Activated T-cell treated with anti-CD3 and anti-CD28 coated beads for 48 hours (primary cell): ENCODE measurements around the gene F13A1.

Source experiments
- DNase-seq: peaks from one replicate; pipeline ENCODE4 v3.0.0-alpha.2; 2020; ENCODE audit warnings: low read depth

F13A1 gene

DNA sequence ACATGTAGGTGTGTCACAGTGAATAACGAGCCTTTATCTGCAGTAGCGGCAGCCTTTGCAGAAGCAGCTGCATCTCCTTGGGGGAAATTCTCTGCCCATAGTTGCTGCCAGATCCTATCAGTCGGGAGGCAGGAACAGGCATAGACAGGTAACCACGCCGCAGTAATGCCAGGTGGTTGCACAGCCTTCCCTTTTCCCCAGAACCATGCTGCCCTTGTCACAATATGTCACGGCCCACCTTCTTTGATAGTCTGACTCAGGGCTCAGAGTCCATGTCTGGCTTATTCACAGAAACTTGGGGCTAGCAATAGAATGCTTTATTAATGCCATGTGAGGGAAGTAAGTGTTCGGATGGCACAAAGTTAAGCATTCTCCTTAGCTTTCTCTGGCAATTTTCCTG, 76.6 kb downstream of the F13A1 start:
- DNase-seq, result no peak

DNA sequence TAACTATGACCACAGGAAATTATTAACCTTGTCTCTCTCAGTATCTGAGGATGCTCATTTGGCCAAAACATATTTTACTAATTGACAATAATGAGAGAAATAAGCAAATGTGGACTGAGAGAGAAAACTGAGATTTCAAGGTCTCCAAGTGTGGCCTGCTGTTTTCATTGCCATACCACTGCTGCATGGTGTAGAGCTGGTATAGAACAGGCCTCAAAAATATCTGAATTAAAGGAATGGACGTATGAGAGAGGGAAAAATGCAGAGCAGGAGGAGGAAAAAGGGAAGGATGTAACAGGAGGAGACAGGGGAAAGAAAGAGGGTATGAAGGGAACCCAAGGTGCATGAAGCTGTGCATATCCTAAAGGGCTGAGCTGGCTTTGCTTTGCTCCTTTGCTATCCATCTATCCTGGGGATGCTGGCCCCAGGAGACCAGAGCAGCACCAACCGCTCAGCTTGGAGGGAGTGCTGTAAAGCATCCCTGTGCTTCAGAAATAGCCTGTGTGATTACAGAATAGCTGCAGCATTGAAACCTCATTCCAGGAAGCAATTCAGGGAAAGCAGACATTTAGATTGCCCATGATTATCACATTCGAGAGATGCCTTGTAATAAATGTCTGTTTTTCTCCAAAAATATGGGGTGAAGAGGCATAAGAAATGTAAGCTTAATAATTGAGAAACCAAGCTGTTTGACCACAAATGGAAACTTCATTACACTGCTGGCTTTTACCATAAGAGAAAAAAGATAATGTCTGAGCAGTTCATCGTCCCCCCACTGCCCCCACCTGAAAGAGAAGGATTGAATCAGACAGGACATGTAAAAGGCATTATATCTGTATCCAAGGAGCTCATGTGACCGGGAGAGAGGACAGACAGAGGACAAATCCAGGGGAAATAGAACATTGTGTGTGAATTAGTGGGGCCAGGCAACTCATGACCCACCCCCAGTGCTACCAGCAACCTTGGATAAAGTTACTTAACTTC, 80.6 kb downstream of the F13A1 start:
- DNase-seq, result no peak

DNA sequence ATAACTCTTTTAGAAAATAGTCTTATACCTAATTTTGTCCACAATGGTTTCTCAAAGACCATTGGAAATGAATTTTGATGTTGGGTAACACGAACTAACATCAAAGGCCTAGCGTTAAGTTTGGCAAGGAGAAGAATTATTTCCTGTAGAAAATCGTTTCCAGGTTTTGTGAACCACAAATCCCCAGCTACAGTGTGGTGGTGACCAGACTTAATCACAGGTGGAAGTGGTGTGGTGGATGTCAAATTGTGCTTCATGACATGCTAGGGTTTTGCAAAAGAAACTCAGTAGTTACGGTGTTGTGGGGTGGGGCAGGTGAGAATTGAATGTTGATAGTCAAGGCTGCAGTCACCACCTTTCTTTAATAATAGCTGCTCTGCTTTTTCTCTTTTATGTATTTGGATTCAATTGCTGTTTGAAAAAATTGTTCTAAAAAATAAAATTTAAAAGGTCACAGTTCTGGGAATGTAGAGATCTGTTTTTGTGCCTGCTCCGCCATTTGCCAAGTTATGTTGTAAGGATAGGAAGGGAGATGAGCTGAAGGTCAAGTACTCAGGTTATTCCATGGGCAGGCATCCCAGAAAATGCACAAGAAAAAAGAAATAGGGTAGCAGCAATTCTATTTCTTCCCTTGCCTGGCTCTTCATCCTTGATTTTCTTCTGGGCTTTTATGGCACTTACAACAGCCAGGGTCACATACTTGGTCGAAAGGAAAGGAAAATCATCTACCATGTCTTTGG, 83.6 kb downstream of the F13A1 start:
- no peak for DNase-seq

DNA sequence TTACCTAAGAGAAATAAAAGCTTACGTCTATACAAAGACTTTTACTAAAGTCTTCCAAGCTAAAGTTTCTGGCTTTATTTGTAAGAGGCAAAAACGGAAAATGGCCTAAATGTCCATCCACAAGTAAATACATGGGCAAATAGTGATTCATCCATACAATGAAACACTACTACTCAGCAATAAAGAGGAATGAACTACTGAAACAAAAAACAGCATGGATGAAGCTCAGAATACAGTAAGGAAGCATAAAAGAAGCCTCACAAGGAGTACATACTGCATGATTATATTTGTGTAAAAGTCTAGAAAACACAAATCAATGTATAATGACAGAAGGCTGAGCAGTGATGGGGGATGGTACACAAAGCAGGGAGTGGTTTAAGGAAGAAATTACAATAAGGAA, 84.7 kb downstream of the F13A1 start:
- no peak for DNase-seq

DNA sequence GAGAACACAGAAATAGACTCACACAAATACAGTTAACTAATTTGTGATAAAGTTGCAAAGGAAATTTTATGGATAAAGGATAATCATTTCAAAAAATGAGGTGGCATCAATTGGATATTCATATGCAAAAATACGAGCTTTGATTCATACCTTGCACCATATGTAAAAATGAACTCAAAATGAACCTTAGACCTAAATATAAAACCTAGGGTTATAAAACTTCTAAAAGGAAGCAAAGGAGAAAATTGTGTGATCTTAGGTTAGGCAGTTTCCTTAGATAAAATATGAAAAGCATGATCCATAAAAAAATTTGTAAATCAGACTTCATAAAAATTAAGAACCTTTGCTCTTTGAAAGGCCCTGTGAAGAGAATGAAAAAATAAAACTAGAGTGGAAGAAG, 85.5 kb downstream of the F13A1 start:
- DNase-seq, result no peak

DNA sequence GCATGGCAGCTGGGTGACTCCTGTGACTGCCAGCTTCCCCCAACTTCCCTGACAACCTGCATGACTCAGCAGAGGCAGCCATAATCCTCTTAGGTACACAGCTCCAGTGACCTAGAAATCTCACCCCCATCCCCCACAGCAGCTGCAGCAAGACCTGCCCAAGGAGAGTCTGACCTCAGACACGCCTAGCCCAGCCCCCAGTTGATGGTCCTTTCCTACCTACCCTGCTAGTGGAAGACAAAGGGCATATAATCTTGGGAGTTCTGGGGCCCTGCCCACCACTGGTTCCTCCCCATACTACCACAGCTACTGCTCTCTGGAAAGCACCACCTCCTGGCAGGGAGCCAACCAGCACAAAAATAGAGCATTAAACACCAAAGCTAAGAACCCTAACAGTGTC, 90.2 kb downstream of the F13A1 start:
- DNase-seq, result no peak

DNA sequence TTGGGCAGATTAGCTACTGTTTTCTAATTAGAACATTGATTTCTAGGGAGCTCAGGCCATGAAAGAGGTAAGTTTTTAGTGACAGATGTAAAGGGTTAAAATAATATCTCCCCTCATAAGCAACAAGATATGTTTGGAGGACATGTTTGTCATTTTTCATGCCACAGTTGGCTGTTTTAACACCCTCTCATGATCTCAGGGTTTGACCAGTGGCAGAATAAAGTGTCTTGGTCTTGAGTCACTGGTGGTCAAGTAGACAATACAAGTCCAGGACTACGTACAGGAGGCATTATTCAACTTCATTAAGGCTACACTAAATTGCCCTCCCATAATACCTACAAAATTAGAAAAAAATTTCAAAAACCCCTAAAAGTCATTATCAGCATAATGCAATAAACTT, 92.6 kb downstream of the F13A1 start:
- DNase-seq, result no peak

DNA sequence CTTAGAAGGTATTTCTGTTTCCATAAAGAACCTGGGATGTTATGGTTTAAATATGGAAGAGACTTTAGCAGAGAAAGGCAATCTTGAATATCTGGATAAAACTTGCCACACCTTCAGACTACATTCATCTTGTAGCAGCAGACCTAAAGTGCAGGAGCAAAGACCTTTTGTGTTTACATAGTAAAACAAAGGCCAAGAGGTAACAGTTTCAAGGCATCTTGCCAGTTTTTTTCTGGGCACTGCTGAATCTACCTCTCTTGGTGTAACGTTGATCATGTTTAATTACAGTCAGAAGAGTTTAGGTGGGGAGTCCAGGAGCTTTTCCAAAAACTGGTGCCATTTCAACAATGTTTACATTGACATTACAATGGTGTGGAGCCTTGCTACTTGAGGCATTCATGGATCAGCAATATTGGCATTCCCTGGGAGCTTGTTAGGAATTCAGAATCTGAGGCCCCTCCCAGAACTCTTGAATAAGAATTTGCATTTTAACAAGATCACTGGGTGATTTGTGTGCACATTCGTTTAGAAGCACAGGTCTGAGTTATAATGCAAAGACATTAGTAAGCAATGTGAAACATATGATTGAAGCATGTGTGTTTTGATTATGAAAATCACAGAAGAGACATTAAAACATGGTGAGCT, 94.5 kb downstream of the F13A1 start:
- no peak for DNase-seq

DNA sequence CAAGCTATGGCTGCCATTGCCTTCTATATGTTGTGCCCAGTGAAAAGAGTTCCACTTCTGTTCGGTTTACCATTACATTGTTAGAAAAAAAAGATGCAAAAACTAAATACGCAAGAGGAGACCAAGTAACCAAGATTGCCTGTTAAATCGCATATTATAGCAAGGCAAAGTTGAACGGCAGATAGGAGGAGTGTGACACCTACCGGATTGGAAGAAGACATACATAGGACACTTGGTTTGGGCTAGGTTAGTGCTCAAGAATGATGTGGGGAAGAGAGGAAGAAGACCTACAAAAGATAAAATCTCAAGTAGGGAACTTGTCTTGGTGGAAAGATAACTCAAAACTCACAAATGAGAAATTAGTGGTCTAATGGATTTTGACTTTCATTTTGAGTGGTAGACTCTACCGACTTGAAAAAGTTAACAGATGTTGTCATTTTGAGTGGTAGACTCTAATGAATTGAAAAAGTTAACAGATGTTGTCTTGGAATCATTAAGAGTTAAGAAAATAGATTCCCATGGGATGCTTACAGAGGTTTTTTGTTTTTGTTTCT, 95.5 kb downstream of the F13A1 start:
- no peak for DNase-seq

DNA sequence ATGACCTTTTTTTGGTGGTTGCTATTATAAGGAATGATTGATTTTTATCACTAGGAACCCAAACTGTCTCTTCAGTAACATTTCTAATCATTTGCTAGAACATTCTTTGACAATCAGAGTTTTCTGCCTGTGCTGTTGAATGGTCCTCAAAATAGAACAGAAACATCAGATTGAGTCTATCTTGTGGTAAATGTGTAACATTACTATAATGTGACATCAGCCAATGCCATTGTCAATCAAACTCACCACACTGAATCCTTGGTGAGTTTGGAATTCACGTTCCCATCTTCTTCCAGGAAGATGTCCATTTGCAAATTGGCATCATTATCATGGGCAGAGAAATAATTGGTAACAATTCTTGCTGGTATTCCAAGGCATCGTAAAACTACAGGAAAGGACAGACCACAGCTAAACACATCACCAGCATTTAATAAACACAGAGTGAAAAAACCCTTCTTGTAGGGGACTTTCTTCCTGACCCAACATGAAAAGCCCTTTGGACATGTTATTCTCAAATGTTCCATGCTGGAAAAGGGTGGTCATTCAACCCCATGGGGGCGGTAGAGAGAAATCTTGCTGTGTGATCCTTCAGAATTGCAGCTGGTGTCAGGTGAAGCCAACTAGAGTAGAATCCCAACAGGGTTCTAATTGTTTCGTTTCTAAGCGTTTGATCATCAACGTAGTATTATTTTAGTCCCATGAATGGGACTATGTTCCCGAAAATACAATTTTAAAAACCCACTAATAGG, 98.5 kb downstream of the F13A1 start:
- no peak for DNase-seq

DNA sequence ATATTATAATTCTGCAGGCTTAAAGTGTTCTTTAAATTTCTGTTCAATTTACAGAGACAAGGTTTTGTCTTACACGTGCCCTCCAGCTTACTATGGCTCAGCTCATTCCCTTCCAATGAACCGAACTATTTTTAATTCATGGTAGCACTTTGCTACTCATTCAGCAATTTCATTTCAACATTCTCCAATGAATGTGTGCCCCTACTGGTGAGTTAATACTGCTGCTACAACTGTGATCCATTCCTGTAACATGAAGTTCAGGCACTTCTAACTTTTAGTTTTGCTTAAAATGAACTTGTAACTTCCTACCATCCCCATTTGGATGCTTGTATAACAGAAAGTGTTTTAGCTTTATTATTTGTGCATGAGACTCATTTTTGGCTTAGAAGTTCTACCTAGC, 99.7 kb downstream of the F13A1 start:
- DNase-seq, result no peak

DNA sequence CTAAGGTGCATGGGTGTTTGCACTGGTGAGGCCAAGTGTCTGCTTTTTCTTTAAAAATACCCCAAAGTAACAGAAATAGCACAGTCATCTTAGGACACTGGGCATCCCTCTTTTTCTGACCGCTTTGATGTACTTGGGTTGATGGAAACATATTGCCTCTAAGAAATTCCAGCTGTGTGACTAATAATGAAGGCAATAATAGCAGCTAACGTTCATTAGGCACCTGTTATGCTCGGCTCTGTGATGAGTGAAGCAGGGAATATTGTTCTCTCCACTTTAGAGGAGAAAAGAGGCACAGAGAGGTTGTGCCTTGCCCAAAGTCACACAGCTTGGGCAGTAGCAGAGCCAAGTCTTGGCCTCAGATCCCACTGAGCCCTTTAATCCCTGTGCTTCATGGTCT, 100.7 kb downstream of the F13A1 start:
- DNase-seq, result no peak

DNA sequence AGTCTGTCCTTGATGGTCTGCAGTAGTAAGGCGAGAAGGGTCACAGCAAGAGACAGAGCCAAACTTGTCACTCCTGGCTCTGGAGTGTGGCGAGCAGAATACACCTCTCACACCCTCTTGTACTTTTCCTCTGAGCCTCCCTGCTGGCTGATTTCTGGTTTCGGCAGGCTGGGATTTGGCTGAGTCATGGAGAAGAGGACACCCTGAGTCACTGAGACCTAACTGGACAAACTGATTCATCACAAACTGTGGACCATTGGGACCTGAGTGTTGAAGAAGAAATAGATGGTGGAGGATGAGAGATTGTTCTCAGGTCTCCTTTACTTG, 101.7 kb downstream of the F13A1 start:
- DNase-seq, result no peak

DNA sequence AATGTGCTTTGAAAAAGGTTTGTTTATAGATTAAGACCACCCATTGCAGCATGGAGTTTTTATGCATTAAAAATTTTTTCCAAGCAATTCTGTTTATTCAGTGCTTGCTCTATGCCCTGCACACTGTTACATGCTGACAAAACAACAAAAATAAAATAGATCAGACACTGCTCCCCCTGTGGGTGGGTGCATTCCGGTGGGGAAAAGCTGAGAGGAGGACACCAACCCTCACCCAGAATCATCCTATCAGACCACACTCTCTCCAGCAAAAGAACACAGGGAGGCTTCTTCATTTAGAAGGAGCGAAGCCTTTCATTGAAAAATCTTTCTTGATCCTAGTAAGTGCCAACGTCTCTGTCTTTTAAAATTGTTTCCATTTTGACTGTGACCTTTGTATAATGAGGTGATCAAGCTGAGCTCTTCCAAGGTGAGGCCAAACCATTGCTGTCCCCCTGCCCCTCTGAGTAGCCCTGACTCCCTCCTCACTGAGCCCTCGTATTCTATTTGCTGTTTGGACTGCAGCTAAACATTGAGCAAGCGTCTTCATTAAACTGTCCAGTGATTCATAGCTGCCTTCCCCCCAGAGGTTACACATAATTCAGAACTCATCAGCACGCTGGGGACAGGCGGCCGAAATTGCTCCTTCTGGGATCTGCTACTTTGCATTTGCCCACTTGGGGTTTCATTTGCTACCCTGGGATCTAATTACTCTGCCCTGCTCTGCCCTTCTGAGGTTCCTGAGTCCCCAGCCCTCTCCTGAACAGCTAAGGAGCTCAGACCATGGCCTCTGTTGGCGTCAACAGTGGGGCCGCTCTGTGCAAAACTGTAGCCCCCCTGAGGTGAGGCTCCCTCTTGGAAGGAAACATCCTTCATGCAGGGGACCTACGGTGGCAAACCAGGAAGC, 102.4 kb downstream of the F13A1 start:
- no peak for DNase-seq

DNA sequence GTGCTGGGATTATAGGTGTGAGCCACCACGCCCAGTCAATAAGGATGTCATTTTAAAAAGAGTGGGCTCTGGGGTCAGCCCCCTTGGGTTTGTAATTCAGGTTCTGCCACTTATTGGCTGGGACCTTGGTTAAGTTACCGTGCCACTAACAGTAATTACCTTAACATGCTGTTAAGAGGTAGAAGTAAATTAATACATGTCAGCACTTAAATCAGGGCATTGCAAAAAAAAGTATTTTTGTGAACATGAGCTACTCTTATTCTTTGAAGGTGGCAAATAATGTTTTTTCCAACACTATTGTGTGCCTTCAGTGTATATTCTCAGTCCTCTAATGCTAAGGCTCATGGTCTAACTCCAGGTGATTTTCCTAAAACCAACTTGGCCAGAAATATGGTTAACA, 109.5 kb downstream of the F13A1 start:
- no peak for DNase-seq

DNA sequence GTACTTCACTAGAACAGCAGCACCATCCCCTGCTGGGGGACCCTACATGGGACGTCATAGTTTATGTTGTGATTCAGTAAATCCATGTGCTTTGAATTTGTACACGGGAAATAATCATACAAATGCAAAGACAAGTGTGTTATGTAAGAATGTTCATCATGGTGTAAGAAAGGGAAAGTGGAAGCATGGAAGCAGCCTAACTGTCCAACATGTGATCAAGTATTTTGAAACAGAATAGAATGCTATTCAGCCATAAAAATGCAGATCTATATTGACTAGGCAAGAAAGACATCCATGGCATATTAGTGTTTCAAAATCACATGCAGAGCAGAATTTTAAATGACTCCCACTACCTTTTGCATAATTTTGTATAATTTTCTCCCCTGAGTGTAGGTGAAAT, 117.6 kb downstream of the F13A1 start:
- DNase-seq, result no peak

DNA sequence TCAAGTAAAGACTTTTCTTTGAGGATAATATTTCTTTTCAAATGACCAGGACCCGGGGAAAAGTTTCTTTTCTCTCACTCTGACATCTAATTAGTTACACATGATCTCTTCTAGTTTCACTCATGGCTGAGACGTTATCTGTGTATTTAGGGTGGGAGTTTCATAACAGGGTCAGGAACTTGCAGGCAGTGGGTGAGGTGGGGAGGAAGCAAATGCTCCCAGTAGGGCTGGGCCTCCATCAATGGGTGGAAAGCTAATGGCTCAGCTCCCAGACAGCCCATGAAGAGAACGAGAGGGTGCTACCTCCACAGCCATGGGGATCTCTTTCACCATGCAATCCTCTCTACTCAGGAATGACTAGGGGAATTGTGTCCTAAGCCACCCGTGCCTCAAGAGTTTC, 119.3 kb downstream of the F13A1 start:
- no peak for DNase-seq

DNA sequence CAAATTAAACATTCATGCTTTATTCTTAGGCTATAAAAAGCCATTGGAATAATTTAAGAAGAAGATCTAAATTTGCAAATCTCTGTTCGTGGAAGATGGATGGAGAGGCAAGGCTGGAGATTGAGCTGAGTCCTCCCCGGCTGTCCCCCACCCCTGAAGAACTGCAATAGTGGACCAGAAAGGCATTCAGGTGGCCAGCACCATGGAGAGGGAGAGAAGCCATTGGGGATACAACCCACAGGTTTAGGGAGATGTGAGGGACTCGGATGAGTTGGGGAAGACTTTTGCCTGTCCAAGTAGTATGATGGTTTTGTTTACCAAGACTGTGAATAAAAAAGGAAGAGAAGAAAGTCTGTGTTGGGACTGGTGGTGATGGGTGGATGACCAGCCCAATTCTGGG, 120.8 kb downstream of the F13A1 start:
- DNase-seq, result no peak

DNA sequence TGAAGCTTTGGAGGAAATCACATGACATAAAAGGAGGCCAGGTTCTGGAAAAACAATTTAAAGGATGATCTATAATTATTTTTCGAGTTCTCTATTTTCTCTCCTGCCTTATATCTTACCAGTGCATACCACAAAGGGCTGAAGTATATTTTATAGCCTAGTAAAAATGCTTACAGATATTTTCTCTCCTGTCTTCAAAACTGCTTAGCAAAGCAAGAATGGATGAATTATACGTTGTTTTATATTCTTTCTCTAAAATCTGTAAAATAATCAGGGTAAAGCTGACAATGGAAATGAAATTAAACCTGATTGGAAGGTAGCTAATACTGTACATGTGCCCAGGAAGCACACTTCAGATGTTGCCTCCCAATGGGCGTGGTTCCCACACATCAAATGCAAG, 123.7 kb downstream of the F13A1 start:
- DNase-seq, result no peak

DNA sequence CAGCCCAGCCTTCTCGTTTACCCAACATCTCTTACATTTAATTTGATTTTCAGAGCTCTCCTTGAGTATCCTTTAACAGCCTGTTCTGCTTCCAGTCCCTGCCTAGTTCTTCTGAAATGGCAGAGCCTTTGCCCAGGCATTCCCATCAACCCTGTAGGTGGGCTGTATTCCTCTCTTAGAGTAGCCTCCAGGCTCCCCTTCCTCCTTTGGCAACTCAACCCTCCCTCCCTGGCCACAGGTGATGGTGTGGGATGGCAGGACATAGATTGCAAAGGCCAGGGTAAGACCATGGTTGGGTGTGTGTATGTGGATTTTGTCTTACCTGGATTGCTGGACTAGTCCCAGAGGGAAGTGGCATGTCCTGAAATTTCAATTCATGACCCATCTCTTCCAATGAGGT, 125.4 kb downstream of the F13A1 start:
- DNase-seq, result no peak

DNA sequence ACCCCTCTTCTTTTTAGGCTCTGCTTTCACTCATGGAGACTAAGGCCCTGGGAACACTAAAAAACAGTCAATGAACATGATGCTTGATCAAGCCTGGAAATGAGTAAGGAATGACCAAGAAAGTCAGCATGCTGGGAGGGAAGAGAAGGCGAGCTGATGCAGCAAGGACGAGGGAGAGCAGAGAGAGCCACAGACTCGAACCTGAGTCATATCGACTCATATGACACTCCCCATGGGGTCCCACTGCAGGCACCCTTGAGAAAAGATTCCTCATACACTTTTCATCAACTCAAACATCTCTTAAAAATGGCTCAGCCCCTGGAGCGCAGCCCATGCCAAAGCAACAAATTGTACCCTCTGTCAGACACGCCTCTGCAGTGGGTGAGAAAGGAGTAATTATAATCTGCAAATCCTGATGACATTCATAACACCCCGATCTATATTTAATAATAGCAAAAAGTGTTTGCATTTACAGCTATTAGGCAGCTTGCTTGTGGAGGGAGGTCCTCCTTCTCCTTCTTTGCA, 127.2 kb downstream of the F13A1 start:
- DNase-seq, result no peak
